ENCODE measurements around the gene TMEM203. TPM values are rescaled to one million over a fixed set of nuclear protein-coding genes. Genes with fewer than 3 reads are reported as not detected.
A peak's percentile ranks its signal among the peaks of the same experiment; 100 is the strongest.

Gene TMEM203
- total and polyA plus RNA-seq, 9 donors, result 29.2 to 40.8 (median 37.5) TPM

GRCh38 chr9:137236936-137237421, 31.5 kb upstream of the TMEM203 start:
- WGBS, 3 donors, result 42 to 48% (median 46%) methylated on average over 11 of the region's 11 CpGs
- Histone ChIP-seq H3K9me3 (no peaks in the 10 kb centered on the region), H3K36me3 (no peaks in the 10 kb centered on the region), H3K4me3 (no peak overlapping the region), H3K4me1 (ENCODE audit: insufficient read depth) (peaks cover 11% of the 10 kb centered on the region), H3K27me3 (no peaks in the 10 kb centered on the region), H3K27ac (peak overlapping the region in 1 of 2 donors; percentile 32)
- intact Hi-C loops (cut with DNase I), result loop anchor here in 1 of 4 donors (10.0 kb wide), 1 partner anchor 122 kb away; the partner anchor contains the start of gene DPP7
- TF ChIP-seq POLR2A (IDR thresholded peaks at IDR 0.05) (no peak), EP300 (IDR thresholded peaks at IDR 0.05) (no peak), CTCF (IDR thresholded peaks at IDR 0.05) (no peak)
- no peak for DNase-seq

DNA sequence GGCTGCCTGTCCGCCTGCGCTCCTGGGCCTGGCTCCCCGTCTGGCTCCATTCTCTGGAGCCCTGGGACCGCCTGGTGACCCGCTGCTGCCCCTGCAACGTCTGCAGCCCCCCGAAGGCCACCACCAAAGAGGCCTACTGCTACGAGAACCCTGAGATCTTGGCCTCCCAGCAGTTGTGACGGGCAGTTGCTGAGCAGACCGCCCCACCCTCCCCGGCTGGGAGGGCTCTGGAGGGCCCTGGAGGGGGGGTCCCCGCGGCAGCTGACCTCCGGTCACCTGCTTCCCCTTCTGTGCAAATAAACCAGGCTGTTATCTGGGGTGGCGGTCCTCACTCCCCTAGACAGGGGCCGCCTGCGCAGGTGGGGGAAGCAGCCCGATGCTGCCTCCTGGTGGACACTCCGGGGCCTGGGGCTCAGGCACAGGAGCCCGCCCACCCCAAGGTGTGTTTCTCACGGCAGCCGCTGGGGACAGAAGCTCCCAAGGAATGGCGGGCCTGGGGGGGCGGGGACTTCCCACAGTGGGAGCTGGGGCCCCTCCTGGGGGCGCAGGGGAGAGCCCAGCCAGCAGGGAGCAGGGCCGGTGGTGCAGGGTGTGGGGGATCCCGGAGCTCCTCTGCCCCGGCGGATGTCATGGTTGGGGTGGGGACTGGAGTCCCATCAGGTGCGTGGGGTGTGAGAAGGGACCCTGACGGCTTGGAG, 30.9 kb upstream of the TMEM203 start:
- TF ChIP-seq POLR2A (IDR thresholded peaks at IDR 0.05), result no peak
- TF ChIP-seq CTCF (IDR thresholded peaks at IDR 0.05), result peak; percentile 96 to 99 (median 99)

DNA sequence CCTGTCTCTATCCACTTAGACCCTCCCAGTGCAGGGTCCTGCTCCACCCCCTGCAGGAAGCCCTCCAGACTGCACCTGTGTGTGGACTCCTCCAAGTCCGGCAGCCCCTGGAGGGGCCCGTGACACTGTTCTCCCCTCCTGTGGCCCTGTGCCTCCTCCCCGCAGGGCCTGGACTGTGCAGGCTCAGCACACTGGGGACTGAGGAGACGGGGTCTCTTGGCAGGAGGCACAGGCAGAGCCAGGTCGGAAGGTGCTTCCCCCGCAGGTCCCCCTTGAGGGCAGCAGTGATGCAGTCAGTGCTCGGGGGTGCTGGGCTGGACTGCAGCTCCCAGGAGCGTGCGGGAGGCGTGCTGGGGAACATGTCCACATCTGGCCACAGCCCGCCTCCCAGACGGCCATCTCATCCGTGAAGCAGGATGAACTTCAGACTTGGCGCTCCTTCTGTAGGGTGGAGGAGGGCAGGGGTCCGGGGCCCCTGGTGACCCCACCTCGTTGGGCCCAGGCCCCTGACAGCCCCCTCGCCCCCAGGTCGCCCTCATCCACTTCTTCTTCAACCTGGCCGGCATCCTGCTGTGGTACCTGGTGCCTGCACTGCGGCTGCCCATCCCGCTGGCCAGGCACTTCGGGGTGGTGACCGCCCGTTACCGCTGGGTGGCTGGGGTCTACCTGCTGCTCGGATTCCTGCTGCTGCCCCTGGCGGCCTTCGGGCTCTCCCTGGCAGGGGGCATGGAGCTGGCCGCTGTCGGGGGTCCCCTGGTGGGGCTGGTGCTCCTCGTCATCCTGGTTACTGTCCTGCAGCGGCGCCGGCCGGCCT, 30.2 kb upstream of the TMEM203 start:
- peaks cover 11% of the 10 kb centered on the region for H3K4me1 ChIP-seq (ENCODE audit: insufficient read depth)
- no peak overlapping the region for H3K27ac ChIP-seq
- no peak for TF ChIP-seq CTCF (IDR thresholded peaks at IDR 0.05)
- no peak for TF ChIP-seq POLR2A (IDR thresholded peaks at IDR 0.05)
- no peak for TF ChIP-seq EP300 (IDR thresholded peaks at IDR 0.05)
- H3K27me3 ChIP-seq, result peaks cover 3% of the 10 kb centered on the region
- no peaks in the 10 kb centered on the region for H3K9me3 ChIP-seq
- intact Hi-C loops (cut with DNase I), result loop anchor here in 1 of 4 donors (10.0 kb wide), 1 partner anchor 121 kb away; the partner anchor contains the start of gene DPP7
- H3K36me3 ChIP-seq, result no peaks in the 10 kb centered on the region
- DNase-seq, result no peak
- H3K4me3 ChIP-seq, result peak overlapping the region; percentile 25
- WGBS, 3 donors, result 40 to 55% (median 48%) methylated on average over 25 to 35 of the region's 35 CpGs

More for the DNA sequence above, 30.9 kb upstream of the TMEM203 start:
- Histone ChIP-seq H3K9me3 (no peaks in the 10 kb centered on the region), H3K4me1 (ENCODE audit: insufficient read depth) (peaks cover 11% of the 10 kb centered on the region), H3K27ac (peak overlapping the region in 1 of 2 donors; percentile 32), H3K4me3 (peak overlapping the region; percentile 25), H3K27me3 (no peaks in the 10 kb centered on the region), H3K36me3 (no peaks in the 10 kb centered on the region)
- WGBS, 3 donors, result 7 to 8% (median 7%) methylated on average over 22 to 31 of the region's 31 CpGs
- intact Hi-C loops (cut with DNase I), result loop anchor here in 1 of 4 donors (10.0 kb wide), 1 partner anchor 122 kb away; the partner anchor contains the start of gene DPP7
- peak; percentile 88 to 92 (median 90) for DNase-seq

GRCh38 chr9:137234758-137235423, 29.4 kb upstream of the TMEM203 start:
- peaks cover 11% of the 10 kb centered on the region for H3K4me1 ChIP-seq (ENCODE audit: insufficient read depth)
- intact Hi-C loops (cut with DNase I), result loop anchor here in 1 of 4 donors (10.0 kb wide), 1 partner anchor 120 kb away; the partner anchor contains the start of gene DPP7

More at GRCh38 chr9:137234758-137235423, 29.4 kb upstream of the TMEM203 start:
- WGBS, 3 donors, result 53 to 66% (median 60%) methylated on average over 17 to 18 of the region's 18 CpGs
- no peak overlapping the region for H3K4me3 ChIP-seq
- DNase-seq, result no peak
- H3K27ac ChIP-seq, result no peak overlapping the region
- no peaks in the 10 kb centered on the region for H3K36me3 ChIP-seq
- TF ChIP-seq CTCF (IDR thresholded peaks at IDR 0.05), result no peak
- no peak for TF ChIP-seq EP300 (IDR thresholded peaks at IDR 0.05)
- no peak for TF ChIP-seq POLR2A (IDR thresholded peaks at IDR 0.05)
- H3K9me3 ChIP-seq, result no peaks in the 10 kb centered on the region
- H3K27me3 ChIP-seq, result peaks cover 5% of the 10 kb centered on the region

Measured in ovary (tissue), 9 donors.